Measurements from ENCODE around the gene SETBP1. TPM values are rescaled to one million over a fixed set of nuclear protein-coding genes. Genes with fewer than 3 reads are reported as not detected.

SETBP1 gene
- total RNA-seq, 1 donor from 2014 or later, result 4.3 TPM

- intact Hi-C loops (cut with micrococcal nuclease), result no loop called here
Observed at GRCh38 chr18:44730803-44731529, 50.3 kb downstream of the SETBP1 start.

- intact Hi-C loops (cut with micrococcal nuclease), result no loop called here
Observed at GRCh38 chr18:44731530-44732237, 51.0 kb downstream of the SETBP1 start.

- intact Hi-C loops (cut with micrococcal nuclease), result no loop called here
Observed at GRCh38 chr18:44732238-44732563, 51.5 kb downstream of the SETBP1 start.

- intact Hi-C loops (cut with micrococcal nuclease), result no loop called here
Observed at GRCh38 chr18:44732599-44732998, 51.9 kb downstream of the SETBP1 start.

GRCh38 chr18:44733069-44733753 lies 52.5 kb downstream of the SETBP1 start:
- intact Hi-C loops (cut with micrococcal nuclease), result no loop called here

- intact Hi-C loops (cut with micrococcal nuclease), result no loop called here
Observed at GRCh38 chr18:44733754-44734465, 53.2 kb downstream of the SETBP1 start.

- intact Hi-C loops (cut with micrococcal nuclease), result no loop called here
Observed at GRCh38 chr18:44735096-44735495, 54.4 kb downstream of the SETBP1 start.

GRCh38 chr18:44736664-44737380 lies 56.1 kb downstream of the SETBP1 start:
- intact Hi-C loops (cut with micrococcal nuclease), result no loop called here

- intact Hi-C loops (cut with micrococcal nuclease), result no loop called here
Observed at GRCh38 chr18:44737623-44738022, 56.9 kb downstream of the SETBP1 start.

- intact Hi-C loops (cut with micrococcal nuclease), result no loop called here
Observed at GRCh38 chr18:44740000-44740399, 59.3 kb downstream of the SETBP1 start.

- intact Hi-C loops (cut with micrococcal nuclease), result no loop called here
Observed at GRCh38 chr18:44741085-44741484, 60.4 kb downstream of the SETBP1 start.

GRCh38 chr18:44741511-44741910 lies 60.8 kb downstream of the SETBP1 start:
- intact Hi-C loops (cut with micrococcal nuclease), result no loop called here

- intact Hi-C loops (cut with micrococcal nuclease), result no loop called here
Observed at GRCh38 chr18:44742126-44742525, 61.4 kb downstream of the SETBP1 start.

GRCh38 chr18:44742718-44743311 lies 62.1 kb downstream of the SETBP1 start:
- intact Hi-C loops (cut with micrococcal nuclease), result no loop called here

- intact Hi-C loops (cut with micrococcal nuclease), result loop anchor here (2.0 kb wide), 1 partner anchor 15 kb away; no protein-coding TSS in a partner anchor
Observed at GRCh38 chr18:44743631-44744030, 62.9 kb downstream of the SETBP1 start.

GRCh38 chr18:44744161-44745121 lies 63.8 kb downstream of the SETBP1 start:
- intact Hi-C loops (cut with micrococcal nuclease), result loop anchor here (2.0 kb wide), 1 partner anchor 16 kb away; no protein-coding TSS in a partner anchor

- intact Hi-C loops (cut with micrococcal nuclease), result no loop called here
Observed at GRCh38 chr18:44747157-44747556, 66.5 kb downstream of the SETBP1 start.

- intact Hi-C loops (cut with micrococcal nuclease), result no loop called here
Observed at GRCh38 chr18:44748582-44748981, 67.9 kb downstream of the SETBP1 start.

GRCh38 chr18:44750774-44751173 lies 70.1 kb downstream of the SETBP1 start:
- intact Hi-C loops (cut with micrococcal nuclease), result no loop called here

Measured in T-helper 2 cell treated with Interferon-gamma antibody and Interleukin-4, amounts not matched to agents 100 ng/mL and 5 ng/mL, for 36 hours (primary cell).